Adrenal gland (tissue), 12 donors: ENCODE data around the gene CNNM2. TPM values are rescaled to one million over a fixed set of nuclear protein-coding genes. Genes with fewer than 3 reads are reported as not detected.
"Not testable (repeated sequence)": the region's sequence is repeated elsewhere in the genome, so short reads cannot be mapped to it uniquely, and the experiment has no call there.

ENCODE experiments used
- DNase-seq, 7 donors: peaks; one replicate each; pipeline ENCODE4 v3.0.0-alpha.2; 2019 to 2020
- H3K27ac ChIP-seq, 5 donors: fragments of 200-600 bp; sonication (generic) in 4 of 5; 1 replicate in 3 of 5; 2 replicates in 2 of 5; pipeline versions ENCODE4 v1.5.1 to v1.8.0; 2016 to 2020; ENCODE audit warnings: mild to moderate bottlenecking in 1 of 5
- H3K27me3 ChIP-seq: fragments of 200-600 bp; 2 replicates; pipeline ENCODE4 v1.8.0; 2021
- H3K36me3 ChIP-seq, 2 donors: fragments of 200-600 bp; replicated peaks in 1 of 2; 1 replicate in 1 of 2; 2 replicates in 1 of 2; pipeline versions ENCODE4 v1.5.1 to v1.8.0; 2018 to 2022
- H3K4me1 ChIP-seq, 2 donors: fragments of 200-600 bp; replicated peaks in 1 of 2; 1 replicate in 1 of 2; 2 replicates in 1 of 2; pipeline versions ENCODE4 v1.5.1 to v1.8.0; 2018 to 2021
- H3K4me3 ChIP-seq, 4 donors: fragments of 200-600 bp; sonication (generic) in 3 of 4; one replicate each; pipeline ENCODE4 v1.5.1; 2016 to 2018
- H3K9me3 ChIP-seq, 3 donors: fragments of 200-600 bp; sonication (generic) in 1 of 3; replicated peaks in 1 of 3; 1 replicate in 2 of 3; 2 replicates in 1 of 3; pipeline versions ENCODE4 v1.5.1 to v1.8.0; 2016 to 2021
- CTCF ChIP-seq, 6 experiments: fragments of 450-650 bp in 4 of 6; fragments of 200-600 bp in 2 of 6; sonication (generic) in 1 of 6; IDR thresholded peaks; 1 replicate in 5 of 6; 2 replicates in 1 of 6; pipeline versions ENCODE4 v1.5.1 to v1.8.0; 2016 to 2021; ENCODE audit warnings: antibody characterized with exemption in 6 of 6, mild to moderate bottlenecking in 2 of 6, moderate library complexity in 1 of 6
- POLR2A ChIP-seq, 2 donors: fragments of 450-650 bp; IDR thresholded peaks; one replicate each; pipeline ENCODE4 v1.6.1; 2017; ENCODE audit warnings: antibody characterized with exemption in 2 of 2, mild to moderate bottlenecking in 2 of 2, moderate library complexity in 1 of 2
- WGBS, 4 donors: extraction: QIAGEN DNeasy Blood & Tissue Kit in 2 of 4; methylation state at CpG; one replicate each; pipeline versions ENCODE4 v1.1.5 to v1.1.7; 2013 to 2017; 5-methylcytosine and 5-hydroxymethylcytosine counted together
- intact Hi-C, 2 donors: fragments of 100-400 bp; cut with DNase I; formaldehyde crosslinking; loops; one replicate each; pipeline versions ENCODE4 v1.14.1 to v1.15.0; 2022 to 2023
- polyA plus RNA-seq, 3 donors: library from polyadenylated mRNA; stranded (reverse); fragments of 200-250 nt in 2 of 3; fragments of 350-450 nt in 1 of 3; fragmentation: Illumina TruSeq in 1 of 3; extraction: RNeasy Lipid Tissue Mini Kit (QIAGEN cat#74804) in 1 of 3; gene quantifications; one replicate each; pipeline ENCODE4 v1.2.3, GENCODE V29; 2013 to 2014
- total RNA-seq, 9 donors: library from RNA; depleted of rRNA in 4 of 9; stranded (reverse); fragments of >200 nt in 4 of 9; fragments of 120-200 nt in 1 of 9; fragmentation: NEBNext Ultra II Directional in 1 of 9; extraction: Animal tissue kit (Norgen Biotek cat#: 25700) in 1 of 9; gene quantifications; one replicate each; pipeline versions ENCODE4 v1.1.0 to v1.2.4, GENCODE V29; 2013 to 2023
- donor health status: healthy with polysubstance abuse.
- donor health status: Bipolar disorder and iron deficiency.
- donor health status: DM: yes; HTN: yes; CAD: no.
- donor health status: DM: no; HTN: no; CAD: no.
- donor health status: DM: no; HTN: no; CAD: no.
- donor health status: DM: yes; HTN: yes; CAD: no.

The CNNM2 gene
- total and polyA plus RNA-seq, 12 donors: 5.4 to 52.0 (median 36.6) TPM

- H3K27ac ChIP-seq: no peak overlapping the region
- H3K4me1 ChIP-seq: no peaks in the 10 kb centered on the region
- no peak overlapping the region for H3K4me3 ChIP-seq
- no peaks in the 10 kb centered on the region for H3K36me3 ChIP-seq
- no peak for TF ChIP-seq CTCF (IDR thresholded peaks at IDR 0.05)
- H3K9me3 ChIP-seq: no peaks in the 10 kb centered on the region
- H3K27me3 ChIP-seq: no peaks in the 10 kb centered on the region
- no peak for DNase-seq
- 71 to 93% (median 82%) methylated on average over 1 of the region's 1 CpG for WGBS, 4 donors
- intact Hi-C loops: no loop called here
Observed at GRCh38 chr10:102997998-102998397, 79.9 kb downstream of the CNNM2 start.

- WGBS, 4 donors: 92 to 96% (median 95%) methylated on average over 7 of the region's 7 CpGs
- TF ChIP-seq POLR2A (IDR thresholded peaks at IDR 0.05): no peak
- no peak for TF ChIP-seq CTCF (IDR thresholded peaks at IDR 0.05)
- intact Hi-C loops: no loop called here
- Histone ChIP-seq H3K36me3 (no peaks in the 10 kb centered on the region), H3K27ac (no peak overlapping the region), H3K4me3 (no peak overlapping the region), H3K4me1 (no peaks in the 10 kb centered on the region), H3K27me3 (no peaks in the 10 kb centered on the region), H3K9me3 (no peaks in the 10 kb centered on the region)
- DNase-seq: no peak
Observed at GRCh38 chr10:102998399-102998907, 80.4 kb downstream of the CNNM2 start.

- H3K4me3 ChIP-seq, H3K27ac ChIP-seq, H3K4me1 ChIP-seq, H3K36me3 ChIP-seq, DNase-seq, H3K9me3 ChIP-seq, intact Hi-C loops, H3K27me3 ChIP-seq: not testable (repeated sequence)
- WGBS, 4 donors: 95 to 98% (median 96%) methylated on average over 7 of the region's 7 CpGs
Observed at GRCh38 chr10:103000050-103000449, 82.0 kb downstream of the CNNM2 start.

GRCh38 chr10:103007017-103007416, 88.9 kb downstream of the CNNM2 start:
- Histone ChIP-seq H3K27ac (no peak overlapping the region), H3K27me3 (no peaks in the 10 kb centered on the region), H3K9me3 (no peaks in the 10 kb centered on the region), H3K36me3 (no peaks in the 10 kb centered on the region), H3K4me1 (no peaks in the 10 kb centered on the region), H3K4me3 (no peak overlapping the region)
- no peak for DNase-seq
- intact Hi-C loops: no loop called here
- no peak for TF ChIP-seq CTCF (IDR thresholded peaks at IDR 0.05)
- TF ChIP-seq POLR2A (IDR thresholded peaks at IDR 0.05): no peak
- WGBS, 4 donors: 79 to 100% (median 97%) methylated on average over 5 of the region's 5 CpGs

GRCh38 chr10:103013416-103013815, 95.3 kb downstream of the CNNM2 start:
- no peak overlapping the region for H3K4me3 ChIP-seq
- intact Hi-C loops: no loop called here
- DNase-seq: no peak
- WGBS, 4 donors: 87 to 90% (median 89%) methylated on average over 5 of the region's 5 CpGs
- H3K9me3 ChIP-seq: no peaks in the 10 kb centered on the region
- TF ChIP-seq POLR2A (IDR thresholded peaks at IDR 0.05) (no peak), CTCF (IDR thresholded peaks at IDR 0.05) (no peak)
- H3K27ac ChIP-seq: no peak overlapping the region
- no peaks in the 10 kb centered on the region for H3K36me3 ChIP-seq
- H3K27me3 ChIP-seq: no peaks in the 10 kb centered on the region
- peaks cover 0 to 7% of the 10 kb centered on the region in 2 donors for H3K4me1 ChIP-seq
